Kidney epithelial cell (primary cell): Measurements from ENCODE around the gene RGL4. TPM values are rescaled to one million over a fixed set of nuclear protein-coding genes. Genes with fewer than 3 reads are reported as not detected.
"Not testable (repeated sequence)": the region's sequence is repeated elsewhere in the genome, so short reads cannot be mapped to it uniquely, and the experiment has no call there.

Experiments
- DNase-seq: peaks from one replicate; pipeline ENCODE4 v3.0.0-alpha.2; 2010; ENCODE audit warnings: low read depth
- H3K27me3 ChIP-seq: 2 replicates; pipeline ENCODE4 v1.6.0; 2011; ENCODE audit warnings: low read length; ENCODE audit not compliant: control insufficient read depth, insufficient read depth
- H3K36me3 ChIP-seq: 2 replicates; pipeline ENCODE4 v1.5.1; 2011; ENCODE audit warnings: low read length; ENCODE audit not compliant: control insufficient read depth, insufficient read depth
- H3K4me3 ChIP-seq: 2 replicates; pipeline ENCODE4 v1.5.1; 2011; ENCODE audit warnings: low read depth, mild to moderate bottlenecking, control low read depth, low read length
- CTCF ChIP-seq: IDR thresholded peaks from 2 replicates; pipeline ENCODE4 v1.5.1; 2011; ENCODE audit warnings: mild to moderate bottlenecking, moderate library complexity, low read length, control low read depth, inconsistent platforms; ENCODE audit not compliant: insufficient read depth, poor library complexity, severe bottlenecking
- total RNA-seq: library from RNA; depleted of rRNA; stranded (reverse); fragments of >200 nt; gene quantifications from 2 replicates; pipeline ENCODE4 v1.2.3, GENCODE V29; 2015

The RGL4 gene
- total RNA-seq: not detected in 2 replicates

DNA sequence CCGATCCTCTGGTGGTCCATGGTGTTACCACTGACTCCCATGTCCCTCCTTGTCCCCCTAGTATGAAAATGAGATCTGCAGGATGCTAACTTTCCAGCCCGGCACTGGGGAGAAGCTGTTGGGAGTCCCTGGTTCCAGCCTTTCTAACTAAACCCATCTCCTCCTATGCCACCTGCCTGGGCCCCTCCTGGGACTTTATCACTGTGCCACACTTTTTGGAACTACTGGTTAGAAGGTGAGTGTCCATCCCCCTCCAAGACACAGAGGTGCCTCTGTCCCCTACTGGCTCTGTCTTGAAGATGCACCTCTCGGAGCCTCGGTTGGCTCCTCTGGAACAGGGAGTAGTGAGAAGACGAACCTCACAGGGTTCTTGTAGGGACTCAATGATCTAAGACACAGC lies at the start of gene RGL4:
Gene RGL4 (plus strand): TSS at position 301 of the 400 bp plus-strand sequence. CDS start 1,018 bp downstream, outside the sequence.
- no peak within 1 kb of the TSS for H3K4me3 ChIP-seq
- no peak for DNase-seq
- H3K27me3 ChIP-seq: no peaks in the 10 kb centered on the region
- TF ChIP-seq CTCF: no peak
- H3K36me3 ChIP-seq: no peaks in the 10 kb centered on the region

DNA sequence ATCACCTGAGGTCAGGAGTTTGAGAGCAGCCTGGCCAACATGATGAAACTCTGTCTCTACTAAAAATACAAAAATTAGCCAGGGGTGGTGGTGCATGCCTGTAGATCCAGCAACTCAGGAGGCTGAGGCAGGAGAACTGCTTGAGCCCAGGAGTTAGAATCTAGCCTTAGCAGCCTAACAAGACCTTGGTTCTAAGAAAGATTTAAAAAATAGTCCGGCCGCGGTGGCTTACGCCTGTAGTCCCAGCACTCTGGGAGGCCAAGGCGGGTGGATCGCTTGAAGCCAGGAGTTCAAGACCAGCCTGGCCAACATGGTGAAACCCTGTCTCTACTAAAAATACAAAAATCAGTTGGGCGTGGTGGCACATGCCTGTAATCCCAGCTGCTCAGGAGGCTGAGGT lies 44.3 kb upstream of the RGL4 start:
- not testable (repeated sequence) for DNase-seq, H3K36me3 ChIP-seq, H3K4me3 ChIP-seq, H3K27me3 ChIP-seq

GRCh38 chr22:23649071-23649501 lies 41.7 kb upstream of the RGL4 start:
- Histone ChIP-seq H3K36me3 (no peaks in the 10 kb centered on the region), H3K27me3 (no peaks in the 10 kb centered on the region), H3K4me3 (no peak overlapping the region)
- TF ChIP-seq CTCF: no peak
- no peak for DNase-seq

- no peaks in the 10 kb centered on the region for H3K36me3 ChIP-seq
- no peak for DNase-seq
- no peak for TF ChIP-seq CTCF
- no peaks in the 10 kb centered on the region for H3K27me3 ChIP-seq
- no peak overlapping the region for H3K4me3 ChIP-seq
Observed at GRCh38 chr22:23651676-23652075, 39.1 kb upstream of the RGL4 start.

- H3K4me3 ChIP-seq: no peak overlapping the region
- TF ChIP-seq CTCF: no peak
- no peaks in the 10 kb centered on the region for H3K36me3 ChIP-seq
- no peak for DNase-seq
- H3K27me3 ChIP-seq: no peaks in the 10 kb centered on the region
Observed at GRCh38 chr22:23652286-23652685, 38.5 kb upstream of the RGL4 start.

- Histone ChIP-seq H3K4me3 (no peak overlapping the region), H3K36me3 (no peaks in the 10 kb centered on the region), H3K27me3 (no peaks in the 10 kb centered on the region)
- TF ChIP-seq CTCF: no peak
- DNase-seq: no peak
Observed at GRCh38 chr22:23652711-23653110, 38.1 kb upstream of the RGL4 start.
